ENCODE data around the gene FAM114A1.

The FAM114A1 gene

DNA sequence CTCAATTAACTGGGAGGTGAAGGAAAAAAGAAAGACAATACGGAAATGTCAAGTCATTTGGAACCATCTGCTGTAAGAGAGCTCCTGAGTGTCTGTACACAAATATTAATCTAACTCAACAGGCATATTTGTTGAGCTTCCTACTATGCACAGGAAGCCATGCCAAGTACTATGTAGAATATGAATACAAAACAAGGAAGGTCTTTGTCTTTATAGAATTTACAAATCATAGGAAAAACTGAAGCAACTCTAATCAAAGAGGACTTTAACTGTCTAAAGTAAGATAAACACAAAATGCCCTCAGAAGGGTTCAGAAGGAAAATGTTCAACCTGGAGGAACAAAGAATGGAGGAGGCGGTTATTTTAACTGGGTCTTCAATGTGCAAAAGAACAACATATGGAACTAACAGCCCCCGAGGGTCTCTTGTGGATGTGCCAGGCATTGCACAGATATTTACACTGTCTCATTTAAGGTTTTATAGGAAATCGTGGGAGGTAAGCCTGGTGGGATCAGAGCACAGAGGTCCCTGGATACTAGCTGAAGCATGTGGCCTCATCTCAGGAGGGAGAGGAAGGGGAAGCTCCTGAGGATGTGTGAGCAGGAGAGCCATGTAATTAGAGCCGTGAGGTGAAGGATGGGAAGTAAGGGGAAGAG, 5.8 kb downstream of the FAM114A1 start:
- Histone ChIP-seq H3K36me3 (ENCODE audit: control insufficient read depth, insufficient read depth, low read length) (no peaks in the 10 kb centered on the region), H3K4me3 (replicated peaks; ENCODE audit: low read depth, low read length) (no peak overlapping the region), H3K27me3 (replicated peaks; ENCODE audit: control insufficient read depth, insufficient read depth, low read length) (no peaks in the 10 kb centered on the region)
- TF ChIP-seq, protein P1, sequence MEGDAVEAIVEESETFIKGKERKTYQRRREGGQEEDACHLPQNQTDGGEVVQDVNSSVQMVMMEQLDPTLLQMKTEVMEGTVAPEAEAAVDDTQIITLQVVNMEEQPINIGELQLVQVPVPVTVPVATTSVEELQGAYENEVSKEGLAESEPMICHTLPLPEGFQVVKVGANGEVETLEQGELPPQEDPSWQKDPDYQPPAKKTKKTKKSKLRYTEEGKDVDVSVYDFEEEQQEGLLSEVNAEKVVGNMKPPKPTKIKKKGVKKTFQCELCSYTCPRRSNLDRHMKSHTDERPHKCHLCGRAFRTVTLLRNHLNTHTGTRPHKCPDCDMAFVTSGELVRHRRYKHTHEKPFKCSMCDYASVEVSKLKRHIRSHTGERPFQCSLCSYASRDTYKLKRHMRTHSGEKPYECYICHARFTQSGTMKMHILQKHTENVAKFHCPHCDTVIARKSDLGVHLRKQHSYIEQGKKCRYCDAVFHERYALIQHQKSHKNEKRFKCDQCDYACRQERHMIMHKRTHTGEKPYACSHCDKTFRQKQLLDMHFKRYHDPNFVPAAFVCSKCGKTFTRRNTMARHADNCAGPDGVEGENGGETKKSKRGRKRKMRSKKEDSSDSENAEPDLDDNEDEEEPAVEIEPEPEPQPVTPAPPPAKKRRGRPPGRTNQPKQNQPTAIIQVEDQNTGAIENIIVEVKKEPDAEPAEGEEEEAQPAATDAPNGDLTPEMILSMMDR (IDR thresholded peaks at IDR 0.05; ENCODE audit: insufficient read depth, low read length, poor library complexity, severe bottlenecking), result no peak
- no peak for DNase-seq (ENCODE audit: extremely low read depth, insufficient read length)

- TF ChIP-seq, protein P1 (IDR thresholded peaks at IDR 0.05; ENCODE audit: insufficient read depth, low read length, poor library complexity, severe bottlenecking), result no peak
- no peak for DNase-seq (ENCODE audit: extremely low read depth, insufficient read length)
- H3K4me3 ChIP-seq (replicated peaks; ENCODE audit: low read depth, low read length), result no peak overlapping the region
- no peaks in the 10 kb centered on the region for H3K36me3 ChIP-seq (ENCODE audit: control insufficient read depth, insufficient read depth, low read length)
- no peaks in the 10 kb centered on the region for H3K27me3 ChIP-seq (replicated peaks; ENCODE audit: control insufficient read depth, insufficient read depth, low read length)
Measured at GRCh38 chr4:38876636-38877035, 9.0 kb downstream of the FAM114A1 start.

DNA sequence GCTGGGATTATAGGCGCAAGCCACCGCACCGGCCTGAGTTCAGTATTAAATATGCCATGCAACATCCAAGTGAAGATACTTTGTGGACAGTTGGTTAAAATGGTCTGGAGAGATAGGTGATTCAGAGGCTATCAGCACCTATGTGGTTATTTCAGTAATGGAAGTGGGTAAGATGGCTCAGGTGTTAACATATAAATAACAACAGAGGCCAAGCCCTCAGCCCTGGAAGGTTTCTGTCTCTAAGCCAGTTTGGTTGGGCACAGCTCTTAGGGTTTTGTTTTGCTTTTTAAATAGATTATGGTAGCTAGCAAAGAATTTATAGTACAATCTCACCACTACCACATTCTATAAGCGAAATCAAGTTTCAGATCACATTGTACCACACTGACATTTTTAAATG, 16.6 kb downstream of the FAM114A1 start:
- H3K27me3 ChIP-seq (replicated peaks; ENCODE audit: control insufficient read depth, insufficient read depth, low read length), result no peaks in the 10 kb centered on the region
- no peak overlapping the region for H3K4me3 ChIP-seq (replicated peaks; ENCODE audit: low read depth, low read length)
- DNase-seq (ENCODE audit: extremely low read depth, insufficient read length), result no peak
- no peaks in the 10 kb centered on the region for H3K36me3 ChIP-seq (ENCODE audit: control insufficient read depth, insufficient read depth, low read length)
- TF ChIP-seq, protein P1 (IDR thresholded peaks at IDR 0.05; ENCODE audit: insufficient read depth, low read length, poor library complexity, severe bottlenecking), result no peak

DNA sequence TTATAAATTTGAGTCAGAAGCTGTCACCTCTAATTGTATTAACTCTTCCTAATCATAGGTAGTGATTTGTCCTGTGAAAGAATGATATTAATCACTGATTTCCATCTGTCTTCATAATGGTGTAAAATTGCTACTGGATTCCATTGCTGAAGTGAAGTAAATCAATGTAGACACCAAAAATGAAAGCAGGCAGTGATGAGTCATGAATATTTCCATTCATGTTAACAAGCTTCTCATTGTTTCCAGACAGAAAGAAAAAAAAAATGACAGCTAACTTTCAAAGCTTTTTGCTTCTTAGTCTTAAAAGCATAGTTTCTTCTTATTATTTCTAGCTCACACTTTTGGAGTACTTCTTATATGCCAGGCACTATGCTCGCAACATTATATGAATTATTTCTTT, 21.5 kb downstream of the FAM114A1 start:
- TF ChIP-seq, protein P1 (IDR thresholded peaks at IDR 0.05; ENCODE audit: insufficient read depth, low read length, poor library complexity, severe bottlenecking), result no peak
- DNase-seq (ENCODE audit: extremely low read depth, insufficient read length), result peak; percentile 77

DNA sequence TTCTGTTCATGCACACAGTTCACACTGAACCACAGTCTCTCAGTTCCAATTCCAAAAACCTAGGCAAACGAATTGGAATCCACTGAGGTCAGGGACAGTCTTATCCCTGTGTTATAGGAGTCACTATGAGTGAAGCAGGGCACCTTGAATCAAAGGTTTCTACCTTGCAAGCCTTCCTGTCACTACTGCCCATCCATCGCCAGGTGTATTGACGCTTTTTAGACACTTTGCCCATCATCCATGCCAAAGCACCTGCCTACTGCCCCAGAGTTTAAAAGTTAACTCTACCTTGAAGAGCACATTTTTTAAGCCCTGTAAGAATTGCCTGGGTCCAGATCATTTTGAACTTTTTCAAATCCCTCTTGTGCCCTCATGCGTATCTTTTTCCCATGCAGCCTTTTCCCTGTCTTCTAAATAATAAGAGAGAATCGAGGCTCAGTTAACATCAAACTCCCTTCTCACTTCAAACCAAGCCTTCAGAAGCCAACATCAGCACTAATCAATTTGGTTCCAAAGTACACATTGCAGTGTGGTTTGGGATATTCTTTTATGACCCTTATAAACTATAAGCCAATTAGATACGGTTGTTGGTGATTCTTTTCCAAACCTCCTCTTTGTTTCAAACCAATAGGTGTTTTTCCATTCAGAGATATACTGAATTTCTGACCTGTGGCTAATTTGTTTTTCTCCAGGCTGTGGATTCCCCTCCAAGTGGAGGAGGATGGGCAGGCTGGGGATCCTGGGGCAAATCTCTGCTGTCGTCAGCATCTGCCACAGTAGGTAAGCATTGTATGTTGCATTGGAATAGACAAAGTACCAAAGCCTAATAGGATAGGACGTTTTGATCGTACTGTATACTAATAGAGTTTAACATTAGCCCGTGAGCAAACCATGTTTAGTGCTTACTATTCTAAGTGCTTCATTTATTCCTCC, 23.7 kb downstream of the FAM114A1 start:
- DNase-seq (ENCODE audit: extremely low read depth, insufficient read length), result no peak
- H3K27me3 ChIP-seq (replicated peaks; ENCODE audit: control insufficient read depth, insufficient read depth, low read length), result no peaks in the 10 kb centered on the region
- H3K36me3 ChIP-seq (ENCODE audit: control insufficient read depth, insufficient read depth, low read length), result no peaks in the 10 kb centered on the region
- no peak overlapping the region for H3K4me3 ChIP-seq (replicated peaks; ENCODE audit: low read depth, low read length)
- TF ChIP-seq, protein P1 (IDR thresholded peaks at IDR 0.05; ENCODE audit: insufficient read depth, low read length, poor library complexity, severe bottlenecking), result no peak

More for the DNA sequence above, 21.5 kb downstream of the FAM114A1 start:
- H3K27me3 ChIP-seq (replicated peaks; ENCODE audit: control insufficient read depth, insufficient read depth, low read length), result no peaks in the 10 kb centered on the region
- H3K36me3 ChIP-seq (ENCODE audit: control insufficient read depth, insufficient read depth, low read length), result no peaks in the 10 kb centered on the region
- no peak overlapping the region for H3K4me3 ChIP-seq (replicated peaks; ENCODE audit: low read depth, low read length)

Data from GM06990 (cell line).